ENCODE measurements around the gene SMIM36. TPM values are rescaled to one million over a fixed set of nuclear protein-coding genes. Genes with fewer than 3 reads are reported as not detected.
"Not testable (repeated sequence)": the region's sequence is repeated elsewhere in the genome, so short reads cannot be mapped to it uniquely, and the experiment has no call there.

Gene SMIM36
- total RNA-seq: not detected in 2 replicates

DNA sequence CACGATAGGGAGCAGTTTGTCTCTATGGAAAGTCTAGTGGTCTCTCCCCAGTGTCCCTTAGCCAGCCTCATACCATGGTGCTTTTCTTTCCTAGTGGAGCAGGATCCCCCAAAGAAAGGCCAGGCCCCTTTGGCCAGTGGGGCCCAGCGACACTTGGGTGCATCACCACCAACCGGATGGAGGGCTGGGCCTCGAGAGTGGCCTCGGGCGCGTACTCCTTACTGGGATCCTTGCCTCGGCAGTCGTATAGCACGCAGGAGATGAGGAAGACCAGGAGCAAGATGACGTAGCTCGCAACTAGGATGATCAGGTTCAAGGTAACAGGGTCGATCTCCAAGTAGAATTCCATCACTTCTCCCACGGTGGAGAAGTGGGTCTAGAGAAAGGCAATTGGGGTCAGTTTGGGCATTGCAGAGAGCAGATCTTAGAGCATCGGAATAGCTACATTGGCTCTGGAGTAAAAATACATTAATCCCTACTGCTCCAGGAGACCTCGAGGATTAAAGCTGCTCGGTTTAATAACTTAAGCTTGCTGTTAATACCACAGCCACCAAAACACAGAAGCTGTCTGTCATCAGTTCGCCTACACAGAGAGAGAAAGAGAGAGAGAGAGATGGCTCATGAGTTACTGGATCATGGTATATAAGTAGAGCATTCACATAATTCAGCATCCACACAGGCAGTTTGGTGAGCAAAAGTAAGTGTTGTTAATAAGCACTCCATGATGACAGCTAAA, at the start of gene SMIM36:
SMIM36 (minus strand) TSS at position 467 of the 736 bp plus-strand sequence.
- no peak for DNase-seq (ENCODE audit: low read depth)

DNA sequence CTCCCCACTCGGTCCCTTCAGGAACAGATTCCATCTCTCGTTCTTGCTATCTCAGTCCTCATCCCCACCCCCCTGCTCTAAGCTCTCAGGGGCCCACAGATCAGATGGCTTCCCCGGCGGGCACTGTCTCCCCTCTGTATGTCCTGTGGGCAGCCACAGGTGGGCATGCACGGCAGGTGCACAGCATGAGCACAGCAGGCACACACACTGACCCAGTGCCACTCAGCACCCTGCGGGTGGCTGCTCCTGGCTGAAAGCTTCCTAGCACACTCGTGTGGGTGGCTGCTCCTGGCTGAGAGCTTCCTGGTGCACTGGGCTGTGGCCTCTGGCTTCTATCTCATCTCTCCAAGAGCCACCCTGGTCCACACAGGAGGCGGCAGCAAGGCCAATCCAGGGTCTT, 44.5 kb upstream of the SMIM36 start:
- DNase-seq (ENCODE audit: low read depth): no peak

GRCh38 chr17:55549140-55549539, 37.9 kb upstream of the SMIM36 start:
- DNase-seq (ENCODE audit: low read depth): no peak

GRCh38 chr17:55546991-55547664, 35.9 kb upstream of the SMIM36 start:
- DNase-seq (ENCODE audit: low read depth): peak; percentile 15

GRCh38 chr17:55546481-55546880, 35.2 kb upstream of the SMIM36 start:
- no peak for DNase-seq (ENCODE audit: low read depth)

DNA sequence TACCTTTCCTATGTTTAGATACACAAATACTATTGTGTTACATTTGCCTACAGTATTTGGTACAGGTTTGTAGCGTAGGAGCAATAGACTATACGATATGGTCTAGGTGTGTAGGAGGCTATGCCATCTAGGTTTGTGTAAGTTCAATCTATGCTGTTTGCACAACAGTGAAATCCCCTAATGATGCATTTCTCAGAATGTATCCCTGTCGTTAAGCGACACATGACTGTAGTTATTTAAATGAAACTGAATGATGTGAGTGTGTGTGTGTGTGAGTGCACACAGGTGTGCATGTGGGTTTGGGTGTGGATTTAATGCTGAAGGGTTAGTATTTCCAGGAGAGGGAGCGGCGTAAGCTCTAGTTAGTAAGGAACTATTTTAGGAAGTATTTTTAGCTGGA, 34.6 kb upstream of the SMIM36 start:
- DNase-seq (ENCODE audit: low read depth): no peak

DNA sequence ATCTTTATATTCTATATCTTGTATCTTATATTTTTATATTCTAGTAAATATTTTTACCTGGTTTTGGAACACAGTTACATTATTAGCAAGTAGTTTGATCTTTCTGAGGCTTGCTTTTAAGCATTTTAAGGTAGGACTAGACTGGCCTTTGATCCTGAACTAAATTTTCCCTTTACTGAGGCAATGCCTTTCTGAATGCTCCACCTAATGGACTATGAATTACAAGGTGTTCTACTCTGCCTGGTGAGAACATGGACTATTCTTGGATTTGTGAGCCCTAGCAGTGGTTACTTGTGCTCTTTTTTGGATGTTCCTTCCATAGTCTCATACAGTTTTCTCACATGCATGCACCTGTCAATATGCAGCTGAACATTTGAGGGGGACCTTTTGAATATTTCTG, 32.5 kb upstream of the SMIM36 start:
- DNase-seq (ENCODE audit: low read depth): no peak

- DNase-seq (ENCODE audit: low read depth): peak; percentile 92
Measured at GRCh38 chr17:55540414-55541091, 29.3 kb upstream of the SMIM36 start.

DNA sequence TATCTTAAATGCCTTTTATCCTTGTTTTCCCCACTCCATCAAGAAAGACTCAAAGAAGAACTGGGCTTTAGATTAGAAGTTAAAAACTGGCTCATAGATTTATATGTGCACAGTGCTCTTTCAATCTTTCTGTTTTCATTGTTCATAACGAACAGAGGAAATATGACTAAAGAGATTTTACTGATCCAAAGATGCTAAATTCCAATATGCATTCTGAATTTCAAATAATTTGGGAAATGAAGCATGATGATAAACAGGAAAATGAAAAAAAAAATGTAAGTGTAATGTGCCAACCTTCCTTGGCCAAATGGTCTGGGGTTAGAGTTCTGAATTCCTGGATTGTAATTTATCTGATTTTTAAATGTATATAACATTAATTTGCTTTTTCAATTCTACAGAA, 25.0 kb upstream of the SMIM36 start:
- no peak for DNase-seq (ENCODE audit: low read depth)

- DNase-seq (ENCODE audit: low read depth): no peak
Measured at GRCh38 chr17:55533608-55534007, 22.4 kb upstream of the SMIM36 start.

DNA sequence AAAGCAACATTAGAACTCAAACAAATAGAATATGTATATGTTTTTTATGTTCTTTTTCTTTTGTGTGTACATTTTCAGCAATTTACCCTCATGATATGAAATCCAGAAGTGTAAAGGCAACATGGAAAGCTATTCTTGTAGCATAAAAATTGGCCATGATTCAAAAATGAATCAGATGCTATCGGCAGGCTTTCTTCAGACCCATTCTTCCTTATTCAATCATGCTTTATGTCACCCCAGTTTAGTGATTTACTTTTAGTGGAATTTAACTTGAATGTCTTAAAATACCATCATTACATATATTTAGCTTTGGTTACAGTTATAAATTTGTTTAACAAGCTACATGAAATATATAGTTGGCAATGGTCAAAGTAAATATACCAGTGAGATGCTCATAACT, 21.4 kb upstream of the SMIM36 start:
- DNase-seq (ENCODE audit: low read depth): no peak

DNA sequence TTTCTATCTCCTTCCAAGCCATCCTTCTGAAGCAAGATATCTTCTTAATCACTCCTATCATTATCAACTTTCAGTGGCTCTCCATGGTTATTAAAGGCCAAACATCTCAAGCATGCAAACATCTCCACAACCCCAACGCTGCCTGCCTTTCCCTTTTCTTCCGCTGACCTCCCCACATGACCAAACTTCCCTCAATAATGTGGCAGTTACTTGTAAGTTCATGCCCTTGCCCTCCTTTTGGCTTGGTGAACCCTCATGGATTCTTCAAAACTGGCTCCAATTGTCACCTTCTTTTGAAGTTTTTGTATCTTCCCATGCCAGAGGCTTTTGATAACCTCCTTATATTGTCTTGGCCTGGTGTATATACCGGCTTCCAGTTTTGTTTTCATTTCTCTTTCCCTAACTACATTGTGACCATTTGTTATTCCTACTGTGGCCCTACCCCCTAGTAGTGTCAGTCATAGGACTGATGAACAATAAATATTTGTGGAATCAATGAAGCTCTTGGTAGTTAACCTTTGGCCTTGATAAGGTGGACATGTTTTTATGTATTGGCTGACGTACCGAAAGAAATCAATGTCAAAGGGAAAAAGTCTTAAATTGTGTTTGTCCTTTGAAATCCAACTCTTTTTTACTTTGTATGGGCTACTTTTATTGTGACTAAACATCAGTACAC, 19.9 kb upstream of the SMIM36 start:
- DNase-seq (ENCODE audit: low read depth): no peak

- DNase-seq (ENCODE audit: low read depth): no peak
Measured at GRCh38 chr17:55530064-55530463, 18.8 kb upstream of the SMIM36 start.

GRCh38 chr17:55527540-55528118, 16.4 kb upstream of the SMIM36 start:
- peak; percentile 61 for DNase-seq (ENCODE audit: low read depth)

GRCh38 chr17:55524440-55525220, 13.4 kb upstream of the SMIM36 start:
- no peak for DNase-seq (ENCODE audit: low read depth)

GRCh38 chr17:55523032-55523431, 11.8 kb upstream of the SMIM36 start:
- DNase-seq (ENCODE audit: low read depth): not testable (repeated sequence)

DNA sequence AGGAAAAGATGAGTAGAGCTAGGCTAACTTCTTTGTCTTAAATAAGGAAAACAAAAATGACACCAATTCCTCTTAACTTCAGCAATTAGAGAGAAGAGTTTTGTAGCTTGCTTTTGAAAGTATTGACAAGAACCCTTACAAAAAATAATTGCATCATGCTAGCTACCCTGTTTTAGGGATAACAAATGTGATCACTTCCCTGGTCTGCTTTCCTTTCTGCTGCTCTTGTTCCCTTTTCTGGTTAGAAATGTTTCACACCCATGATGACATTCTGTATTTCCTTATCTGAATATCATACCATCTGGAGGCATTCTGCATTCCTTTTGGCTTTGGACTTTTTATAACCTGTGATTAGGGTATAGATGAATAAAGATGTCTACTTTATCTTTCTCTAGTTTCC, 9.9 kb upstream of the SMIM36 start:
- no peak for DNase-seq (ENCODE audit: low read depth)

GRCh38 chr17:55520402-55520801, 9.2 kb upstream of the SMIM36 start:
- DNase-seq (ENCODE audit: low read depth): no peak

GRCh38 chr17:55518510-55518909, 7.3 kb upstream of the SMIM36 start:
- DNase-seq (ENCODE audit: low read depth): no peak

- peak; percentile 61 for DNase-seq (ENCODE audit: low read depth)
Measured at GRCh38 chr17:55513885-55514590, 2.8 kb upstream of the SMIM36 start.

DNA sequence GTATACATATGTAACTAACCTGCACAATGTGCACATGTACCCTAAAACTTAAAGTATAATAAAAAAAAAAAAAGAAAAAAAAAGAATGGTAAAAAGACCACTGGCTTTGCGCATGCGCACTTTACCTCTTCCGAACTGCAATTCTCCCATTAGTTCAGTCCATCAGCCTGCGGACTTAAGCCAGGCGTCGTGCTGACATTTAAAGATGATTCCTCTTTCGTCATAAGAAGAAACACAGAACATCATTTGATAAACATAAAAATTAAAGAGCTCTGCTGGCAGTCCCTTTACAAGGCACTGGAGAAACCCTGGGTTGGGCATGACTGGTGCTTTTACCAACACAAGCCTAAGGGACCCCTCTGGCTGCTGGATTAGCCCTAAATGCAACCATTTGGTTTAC, 3.6 kb downstream of the SMIM36 start:
- DNase-seq (ENCODE audit: low read depth): not testable (repeated sequence)

Measured in renal cortical epithelial cell (primary cell).